ENCODE measurements around the gene FTMT. TPM values are rescaled to one million over a fixed set of nuclear protein-coding genes. Genes with fewer than 3 reads are reported as not detected.

FTMT gene
- total and polyA plus RNA-seq, 2 of the 13 experiments (the other 11 are each of a cell fraction or from before 2014, with no cell fraction given) = not detected

GRCh38 chr5:121872856-121873255 is 21.2 kb downstream of the FTMT start:
- Histone ChIP-seq H4K20me1 (ENCODE audit: insufficient read depth, low read length) (no peaks in the 10 kb centered on the region; the same call in 1 of the 2 replicates), H3K36me3 (replicated peaks in 1 of 2; ENCODE audit: control insufficient read depth in 1 of 2, insufficient read depth in 2 of 2, low read length in 2 of 2) (no peaks in the 10 kb centered on the region), H3K79me2 (ENCODE audit: insufficient read depth, low read length) (no peaks in the 10 kb centered on the region), H3K27me3 (ENCODE audit: control insufficient read depth in 1 of 2, insufficient read depth in 2 of 2, low read length in 2 of 2) (no peaks in the 10 kb centered on the region), H3K9me3 (ENCODE audit: low read length) (no peaks in the 10 kb centered on the region), H2AFZ (ENCODE audit: low read length) (no peak overlapping the region), H3K4me1 (ENCODE audit: insufficient read depth, low read length) (no peaks in the 10 kb centered on the region), H3K4me2 (ENCODE audit: low read depth, low read length) (no peak overlapping the region), H3K27ac (ENCODE audit: extremely low read length, insufficient read depth, low read length) (no peak overlapping the region), H3K4me3 (replicated peaks in 1 of 3; ENCODE audit: insufficient read depth in 1 of 3, low read depth in 2 of 3, low read length in 3 of 3) (no peak overlapping the region), H3K9ac (ENCODE audit: insufficient read depth, low read depth, low read length) (no peak overlapping the region)
- DNase-seq (ENCODE audit: low spot score) = no peak
- WGBS (ENCODE audit: low lambda C conversion rate) = 25% methylated on average over 2 of the region's 2 CpGs
- CTCF ChIA-PET (ENCODE audit: low intra/inter-chr PET ratio, low total read pairs) = no interaction called here
- no peak for ATAC-seq
- in situ Hi-C loops (cut with HindIII; ENCODE audit: extremely low pct_ligation_motif_present, low pct_unique_long_range_greater_than_20kb) = no loop called here
- FAIRE-seq = no peak
- POLR2A ChIA-PET = no interaction called here
- intact Hi-C loops (cut with micrococcal nuclease; ENCODE audit: unreplicated experiment) = no loop called here
- TF ChIP-seq GABPA (IDR thresholded peaks at IDR 0.05; ENCODE audit: low read depth, low read length) (no peak), GABPA (CRISPR knock-in tag; IDR thresholded peaks at IDR 0.05; ENCODE audit: low read depth) (no peak), CERS6 (CRISPR knock-in tag; IDR thresholded peaks at IDR 0.05) (no peak), EEA1 (CRISPR knock-in tag; IDR thresholded peaks at IDR 0.05; ENCODE audit: borderline replicate concordance) (no peak), SMC3 (IDR thresholded peaks at IDR 0.05; ENCODE audit: low read length) (no peak), BRCA1 (CRISPR knock-in tag; IDR thresholded peaks at IDR 0.05) (no peak), ZSCAN21 (CRISPR knock-in tag; IDR thresholded peaks at IDR 0.05; ENCODE audit: borderline replicate concordance) (no peak), DNMT1 (CRISPR knock-in tag; IDR thresholded peaks at IDR 0.05) (no peak), ZBTB8A (CRISPR knock-in tag; IDR thresholded peaks at IDR 0.05; ENCODE audit: borderline replicate concordance, low read depth) (no peak), MYNN (CRISPR knock-in tag; IDR thresholded peaks at IDR 0.05; ENCODE audit: low read depth) (no peak), SAP130 (CRISPR knock-in tag; IDR thresholded peaks at IDR 0.05; ENCODE audit: low read depth) (no peak), ZNF496 (CRISPR knock-in tag; IDR thresholded peaks at IDR 0.05; ENCODE audit: insufficient replicate concordance) (no peak), SYNCRIP (IDR thresholded peaks at IDR 0.05; ENCODE audit: insufficient read depth, low read depth, low read length) (no peak), ZNF724P (CRISPR knock-in tag; IDR thresholded peaks at IDR 0.05; ENCODE audit: borderline replicate concordance) (no peak), ZNF12 (CRISPR knock-in tag; IDR thresholded peaks at IDR 0.05) (no peak)
- BruUV-seq (replicated peaks) = no TSS peak
